SU-DHL-6 (cell line): ENCODE data around the gene UHRF1.

Source experiments
- H2AFZ ChIP-seq: fragments of 200-600 bp; sonication (generic); 2 replicates; pipeline ENCODE4 v1.6.1; 2014; ENCODE audit warnings: low read depth, mild to moderate bottlenecking, moderate library complexity, mixed read lengths, antibody characterized with exemption, low read length; ENCODE audit not compliant: severe bottlenecking
- H3F3A ChIP-seq: fragments of 200-600 bp; shearing (Covaris generic); 2 replicates; pipeline ENCODE4 v1.6.0; 2016; ENCODE audit warnings: antibody characterized with exemption, mild to moderate bottlenecking; ENCODE audit not compliant: insufficient read depth
- H3K27ac ChIP-seq: fragments of 200-600 bp; sonication (generic); 2 replicates; pipeline ENCODE4 v1.5.1; 2016; ENCODE audit warnings: low read depth, mild to moderate bottlenecking, low read length, moderate library complexity, mixed read lengths
- H3K27me3 ChIP-seq: fragments of 200-600 bp; sonication (generic), shearing (Covaris generic); 2 replicates; pipeline ENCODE4 v1.6.0; 2014; ENCODE audit warnings: mild to moderate bottlenecking, low read length
- H3K36me3 ChIP-seq: fragments of 200-600 bp; sonication (generic); 2 replicates; pipeline ENCODE4 v1.6.1; 2014; ENCODE audit warnings: mild to moderate bottlenecking, low read length, mixed read lengths
- H3K4me2 ChIP-seq: fragments of 300-600, 200-600 bp; shearing (Covaris generic), sonication (generic); 2 replicates; pipeline ENCODE4 v1.6.0; 2014; ENCODE audit warnings: low read length, low read depth, mild to moderate bottlenecking; ENCODE audit not compliant: poor library complexity, severe bottlenecking
- H3K4me3 ChIP-seq: fragments of 200-600 bp; sonication (generic); 2 replicates; pipeline ENCODE4 v1.5.1; 2014; ENCODE audit warnings: antibody characterized with exemption, low read length, mild to moderate bottlenecking, mixed read lengths; ENCODE audit not compliant: insufficient read depth, poor library complexity, severe bottlenecking
- H3K79me2 ChIP-seq: fragments of 200-600 bp; sonication (generic); 2 replicates; pipeline ENCODE4 v1.6.1; 2014; ENCODE audit warnings: mild to moderate bottlenecking, low read length, moderate library complexity; ENCODE audit not compliant: insufficient read depth
- H3K9ac ChIP-seq: fragments of 200-600 bp; sonication (generic); 2 replicates; pipeline ENCODE4 v1.7.0; 2014; ENCODE audit warnings: mild to moderate bottlenecking, low read length
- H3K9me2 ChIP-seq: fragments of 200-600 bp; sonication (generic); replicated peaks from 2 replicates; pipeline ENCODE4 v1.6.1; 2014; ENCODE audit warnings: low read length; ENCODE audit not compliant: insufficient read depth
- H3K9me3 ChIP-seq: fragments of 200-600 bp; sonication (generic); 2 replicates; pipeline ENCODE4 v1.6.1; 2014; ENCODE audit warnings: low read length, mixed read lengths; ENCODE audit not compliant: insufficient read depth
- H4K20me1 ChIP-seq: fragments of 200-600 bp; sonication (generic); 2 replicates; pipeline ENCODE4 v1.6.1; 2014; ENCODE audit warnings: low read depth, mild to moderate bottlenecking, antibody characterized with exemption, low read length, moderate library complexity, mixed read lengths
- EZH2phosphoT487 ChIP-seq: fragments of 200-600 bp; sonication (generic), shearing (Covaris generic); conservative IDR thresholded peaks from 2 replicates; pipeline ENCODE4 v1.6.1; 2018; ENCODE audit warnings: mild to moderate bottlenecking, antibody characterized with exemption, low read length, moderate library complexity, mixed read lengths
- TF ChIP-seq, protein P1 (sequence below): fragments of 200-600 bp; sonication (generic); IDR thresholded peaks from one replicate; pipeline ENCODE4 v1.5.1; 2017; ENCODE audit warnings: antibody characterized with exemption, mild to moderate bottlenecking, low read length, moderate library complexity; ENCODE audit not compliant: insufficient read depth, poor library complexity, severe bottlenecking

UHRF1 gene

DNA sequence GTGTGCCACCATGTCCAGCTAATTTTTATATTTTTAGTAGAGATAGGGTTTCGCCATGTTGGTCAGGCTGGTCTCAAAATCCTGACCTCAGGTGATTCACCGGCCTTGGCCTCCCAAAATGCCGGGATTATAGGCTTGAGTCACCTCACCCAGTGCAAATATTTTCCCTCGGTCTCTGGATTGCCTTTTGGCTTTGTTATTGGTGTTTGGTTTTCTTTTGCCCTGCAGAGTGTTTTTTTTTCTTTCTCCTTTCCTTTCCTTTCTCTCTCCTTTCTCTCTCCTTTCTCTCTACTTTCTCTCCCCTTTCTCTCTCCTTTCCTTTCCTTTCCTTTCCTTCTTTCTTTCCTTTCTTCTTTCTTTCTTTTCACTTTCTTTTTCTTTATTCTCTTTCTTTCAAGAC, 92.8 kb downstream of the UHRF1 start:
- Histone ChIP-seq H3F3A (no peaks in the 10 kb centered on the region), H3K79me2 (peaks cover 10% of the 10 kb centered on the region; the same call in 1 of the 2 replicates), H3K9me3 (no peaks in the 10 kb centered on the region), H3K4me3 (no peak overlapping the region), H3K9ac (no peak overlapping the region), H2AFZ (no peak overlapping the region), H3K36me3 (no peaks in the 10 kb centered on the region), H3K4me2 (no peak overlapping the region), H3K27ac (no peak overlapping the region), H3K27me3 (no peaks in the 10 kb centered on the region), H3K9me2 (no peaks in the 10 kb centered on the region), H4K20me1 (no peaks in the 10 kb centered on the region; the same call in 1 of the 2 replicates)
- TF ChIP-seq, protein P1, sequence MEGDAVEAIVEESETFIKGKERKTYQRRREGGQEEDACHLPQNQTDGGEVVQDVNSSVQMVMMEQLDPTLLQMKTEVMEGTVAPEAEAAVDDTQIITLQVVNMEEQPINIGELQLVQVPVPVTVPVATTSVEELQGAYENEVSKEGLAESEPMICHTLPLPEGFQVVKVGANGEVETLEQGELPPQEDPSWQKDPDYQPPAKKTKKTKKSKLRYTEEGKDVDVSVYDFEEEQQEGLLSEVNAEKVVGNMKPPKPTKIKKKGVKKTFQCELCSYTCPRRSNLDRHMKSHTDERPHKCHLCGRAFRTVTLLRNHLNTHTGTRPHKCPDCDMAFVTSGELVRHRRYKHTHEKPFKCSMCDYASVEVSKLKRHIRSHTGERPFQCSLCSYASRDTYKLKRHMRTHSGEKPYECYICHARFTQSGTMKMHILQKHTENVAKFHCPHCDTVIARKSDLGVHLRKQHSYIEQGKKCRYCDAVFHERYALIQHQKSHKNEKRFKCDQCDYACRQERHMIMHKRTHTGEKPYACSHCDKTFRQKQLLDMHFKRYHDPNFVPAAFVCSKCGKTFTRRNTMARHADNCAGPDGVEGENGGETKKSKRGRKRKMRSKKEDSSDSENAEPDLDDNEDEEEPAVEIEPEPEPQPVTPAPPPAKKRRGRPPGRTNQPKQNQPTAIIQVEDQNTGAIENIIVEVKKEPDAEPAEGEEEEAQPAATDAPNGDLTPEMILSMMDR, result no peak
- no peak for TF ChIP-seq EZH2phosphoT487

DNA sequence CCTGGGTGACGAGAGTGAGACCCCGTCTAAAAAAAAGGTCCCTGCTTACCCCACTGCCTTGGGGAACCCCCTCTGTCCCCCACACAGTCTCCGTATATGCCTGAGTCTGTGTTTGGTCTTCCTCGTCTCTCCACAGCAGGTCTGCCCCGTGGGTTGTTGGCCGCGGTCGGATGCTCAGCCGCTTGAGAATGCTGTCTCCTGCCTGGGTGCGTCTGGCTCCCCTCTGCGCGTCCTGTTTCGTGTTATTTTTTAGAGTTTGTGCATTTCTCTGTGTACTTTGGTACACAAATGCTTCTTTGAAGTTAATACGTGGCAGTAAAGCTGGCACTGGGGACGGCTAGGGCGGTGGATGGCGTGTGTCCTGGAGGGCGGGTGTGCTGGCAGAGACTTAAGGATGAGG, 94.5 kb downstream of the UHRF1 start:
- H3K9ac ChIP-seq, result no peak overlapping the region
- no peak for TF ChIP-seq EZH2phosphoT487
- TF ChIP-seq, protein P1, result no peak
- H3K79me2 ChIP-seq, result peaks cover 10% of the 10 kb centered on the region; the same call in 1 of the 2 replicates
- H3K4me3 ChIP-seq, result no peak overlapping the region
- H4K20me1 ChIP-seq, result no peaks in the 10 kb centered on the region; the same call in 1 of the 2 replicates
- H3K27me3 ChIP-seq, result no peaks in the 10 kb centered on the region
- H3K9me2 ChIP-seq, result no peaks in the 10 kb centered on the region
- H3K36me3 ChIP-seq, result no peaks in the 10 kb centered on the region
- no peak overlapping the region for H2AFZ ChIP-seq
- no peak overlapping the region for H3K4me2 ChIP-seq
- H3K9me3 ChIP-seq, result no peaks in the 10 kb centered on the region
- no peak overlapping the region for H3K27ac ChIP-seq
- no peaks in the 10 kb centered on the region for H3F3A ChIP-seq

DNA sequence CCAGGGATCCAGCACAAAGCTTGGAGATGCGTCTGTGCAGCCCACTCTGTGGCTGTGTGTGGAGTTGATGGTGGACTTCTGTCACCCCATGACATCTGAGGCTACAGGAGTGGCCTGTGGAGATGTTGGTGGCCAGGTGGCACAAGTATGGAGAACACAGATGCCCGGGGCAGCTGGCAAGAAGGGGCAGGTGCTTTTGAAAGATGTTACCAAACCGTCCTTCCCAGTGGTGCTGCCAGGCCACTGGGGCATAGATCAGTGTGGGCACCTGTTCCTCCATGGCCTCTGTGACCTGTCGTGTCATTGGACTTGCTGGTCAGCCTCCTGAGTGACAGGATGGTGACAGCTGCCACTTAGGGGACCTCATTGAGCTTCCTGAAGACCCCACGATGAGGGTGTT, 95.8 kb downstream of the UHRF1 start:
- H3F3A ChIP-seq, result no peaks in the 10 kb centered on the region
- TF ChIP-seq, protein P1, result no peak
- TF ChIP-seq EZH2phosphoT487, result no peak
- H3K27ac ChIP-seq, result no peak overlapping the region
- H3K36me3 ChIP-seq, result no peaks in the 10 kb centered on the region
- no peaks in the 10 kb centered on the region for H3K9me2 ChIP-seq
- H3K9me3 ChIP-seq, result no peaks in the 10 kb centered on the region
- H3K4me2 ChIP-seq, result no peak overlapping the region
- H4K20me1 ChIP-seq, result no peaks in the 10 kb centered on the region; the same call in 1 of the 2 replicates
- H3K9ac ChIP-seq, result no peak overlapping the region
- H3K27me3 ChIP-seq, result no peaks in the 10 kb centered on the region
- peaks cover 13% of the 10 kb centered on the region; the same call in 1 of the 2 replicates for H3K79me2 ChIP-seq
- H2AFZ ChIP-seq, result no peak overlapping the region
- H3K4me3 ChIP-seq, result no peak overlapping the region

DNA sequence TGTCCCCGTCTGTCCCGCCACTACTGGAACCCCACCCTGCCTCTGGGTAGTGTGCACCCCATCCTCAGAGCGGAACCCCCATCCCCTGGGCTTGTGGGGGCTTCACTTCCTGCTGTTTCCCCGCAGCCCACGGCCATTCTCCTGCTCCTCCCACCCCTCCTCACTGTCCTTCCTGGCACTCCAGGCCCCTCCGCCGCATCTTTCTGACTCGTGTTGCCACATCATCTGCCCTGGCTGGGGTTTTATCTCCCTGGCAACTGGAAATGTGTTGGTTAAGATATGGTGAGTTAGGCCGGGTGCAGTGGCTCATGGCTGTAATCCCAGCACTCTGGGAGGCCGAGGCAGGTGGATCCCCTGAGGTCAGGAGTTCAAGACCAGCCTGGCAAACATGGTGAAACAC, 96.9 kb downstream of the UHRF1 start:
- Histone ChIP-seq H2AFZ (no peak overlapping the region), H3K27ac (no peak overlapping the region), H3K9me2 (no peaks in the 10 kb centered on the region), H3K79me2 (peaks cover 15% of the 10 kb centered on the region; the same call in 1 of the 2 replicates), H3K9ac (no peak overlapping the region), H3K36me3 (no peaks in the 10 kb centered on the region), H3K27me3 (no peaks in the 10 kb centered on the region), H3K4me3 (no peak overlapping the region), H3K9me3 (no peaks in the 10 kb centered on the region), H3K4me2 (no peak overlapping the region), H3F3A (no peaks in the 10 kb centered on the region), H4K20me1 (no peaks in the 10 kb centered on the region; the same call in 1 of the 2 replicates)
- TF ChIP-seq, protein P1, result no peak
- TF ChIP-seq EZH2phosphoT487, result no peak
